Measurements from ENCODE around the gene RPS27L.

The RPS27L gene

DNA sequence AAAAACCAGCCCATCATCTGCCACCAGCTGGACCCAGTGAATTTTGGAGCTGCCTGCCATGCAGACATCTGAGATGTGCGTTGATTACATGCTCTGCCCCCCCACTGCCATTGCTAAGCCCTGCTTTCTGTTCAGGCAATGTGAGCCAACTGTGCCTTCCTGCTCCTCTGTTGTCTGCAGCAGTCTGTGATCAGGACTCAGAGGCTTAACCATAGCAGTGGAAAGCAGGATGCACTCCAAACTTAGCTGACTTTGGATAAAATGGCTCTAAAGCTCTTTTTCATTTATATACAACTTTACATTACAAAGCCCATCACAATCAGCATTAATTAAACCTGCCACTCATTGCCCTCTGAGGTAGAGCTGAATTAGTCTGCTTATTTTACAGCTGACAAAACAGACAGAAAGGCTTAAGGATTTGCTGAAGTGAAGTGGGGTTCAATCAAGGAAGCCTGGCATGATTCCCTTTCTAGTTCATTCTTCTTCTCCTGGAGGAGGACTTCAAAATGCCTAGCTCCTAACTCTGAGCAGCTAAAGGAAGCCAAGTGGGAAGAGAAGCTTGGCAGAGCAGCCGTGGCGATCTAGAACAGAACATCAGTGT, 15.7 kb upstream of the RPS27L start:
- H3F3A ChIP-seq (ENCODE audit: insufficient read depth, low read length), result no peaks in the 10 kb centered on the region
- H3K4me2 ChIP-seq (ENCODE audit: low read length), result no peak overlapping the region
- H3K9me3 ChIP-seq (ENCODE audit: low read length), result no peaks in the 10 kb centered on the region
- no peaks in the 10 kb centered on the region for H4K20me1 ChIP-seq (ENCODE audit: insufficient read depth, low read length)
- H2AFZ ChIP-seq (ENCODE audit: low read length), result no peak overlapping the region
- H3K9me2 ChIP-seq (ENCODE audit: low read depth, low read length), result no peaks in the 10 kb centered on the region
- no peaks in the 10 kb centered on the region for H3K79me2 ChIP-seq (ENCODE audit: insufficient read depth, low read length)
- no peaks in the 10 kb centered on the region for H3K36me3 ChIP-seq (ENCODE audit: insufficient read depth, low read length)
- H3K27ac ChIP-seq (ENCODE audit: low read depth, low read length, poor library complexity, severe bottlenecking), result no peak overlapping the region
- no peak overlapping the region for H3K4me3 ChIP-seq (ENCODE audit: low read depth, low read length, poor library complexity, severe bottlenecking)
- H3K4me1 ChIP-seq (ENCODE audit: insufficient read depth, low read length, severe bottlenecking), result no peaks in the 10 kb centered on the region
- TF ChIP-seq EZH2 (IDR thresholded peaks at IDR 0.05; ENCODE audit: borderline replicate concordance, low read length), result no peak
- TF ChIP-seq, protein P1, sequence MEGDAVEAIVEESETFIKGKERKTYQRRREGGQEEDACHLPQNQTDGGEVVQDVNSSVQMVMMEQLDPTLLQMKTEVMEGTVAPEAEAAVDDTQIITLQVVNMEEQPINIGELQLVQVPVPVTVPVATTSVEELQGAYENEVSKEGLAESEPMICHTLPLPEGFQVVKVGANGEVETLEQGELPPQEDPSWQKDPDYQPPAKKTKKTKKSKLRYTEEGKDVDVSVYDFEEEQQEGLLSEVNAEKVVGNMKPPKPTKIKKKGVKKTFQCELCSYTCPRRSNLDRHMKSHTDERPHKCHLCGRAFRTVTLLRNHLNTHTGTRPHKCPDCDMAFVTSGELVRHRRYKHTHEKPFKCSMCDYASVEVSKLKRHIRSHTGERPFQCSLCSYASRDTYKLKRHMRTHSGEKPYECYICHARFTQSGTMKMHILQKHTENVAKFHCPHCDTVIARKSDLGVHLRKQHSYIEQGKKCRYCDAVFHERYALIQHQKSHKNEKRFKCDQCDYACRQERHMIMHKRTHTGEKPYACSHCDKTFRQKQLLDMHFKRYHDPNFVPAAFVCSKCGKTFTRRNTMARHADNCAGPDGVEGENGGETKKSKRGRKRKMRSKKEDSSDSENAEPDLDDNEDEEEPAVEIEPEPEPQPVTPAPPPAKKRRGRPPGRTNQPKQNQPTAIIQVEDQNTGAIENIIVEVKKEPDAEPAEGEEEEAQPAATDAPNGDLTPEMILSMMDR (IDR thresholded peaks at IDR 0.05; ENCODE audit: low read length), result no peak
- H3K27me3 ChIP-seq (ENCODE audit: insufficient read depth, low read length), result no peaks in the 10 kb centered on the region
- no peak overlapping the region for H3K9ac ChIP-seq (ENCODE audit: low read length)

DNA sequence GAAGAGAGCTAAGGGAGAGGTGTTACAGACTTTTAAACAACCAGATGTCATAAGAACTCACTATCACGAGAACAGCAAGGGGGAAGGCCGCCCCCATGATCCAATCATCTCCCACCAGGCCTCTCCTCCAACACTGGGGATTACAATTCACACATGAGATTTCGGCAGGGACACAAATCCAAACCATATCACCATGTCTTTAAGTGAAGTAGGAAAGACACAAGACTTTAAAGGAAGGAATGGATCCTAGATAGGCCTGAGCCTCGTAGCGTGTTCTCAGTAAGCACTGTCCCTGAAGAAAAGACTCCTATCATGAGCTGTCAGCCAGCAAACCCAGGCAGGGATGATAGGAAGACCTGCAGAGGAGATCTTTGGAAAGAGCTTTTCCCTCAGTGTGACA, 15.1 kb upstream of the RPS27L start:
- Histone ChIP-seq H3K9me3 (ENCODE audit: low read length) (no peaks in the 10 kb centered on the region), H3K36me3 (ENCODE audit: insufficient read depth, low read length) (no peaks in the 10 kb centered on the region), H3K9ac (ENCODE audit: low read length) (no peak overlapping the region), H3K9me2 (ENCODE audit: low read depth, low read length) (no peaks in the 10 kb centered on the region), H3K4me3 (ENCODE audit: low read depth, low read length, poor library complexity, severe bottlenecking) (no peak overlapping the region), H3F3A (ENCODE audit: insufficient read depth, low read length) (no peaks in the 10 kb centered on the region), H3K27ac (ENCODE audit: low read depth, low read length, poor library complexity, severe bottlenecking) (no peak overlapping the region), H3K4me2 (ENCODE audit: low read length) (no peak overlapping the region), H3K4me1 (ENCODE audit: insufficient read depth, low read length, severe bottlenecking) (no peaks in the 10 kb centered on the region), H3K27me3 (ENCODE audit: insufficient read depth, low read length) (no peaks in the 10 kb centered on the region), H4K20me1 (ENCODE audit: insufficient read depth, low read length) (no peaks in the 10 kb centered on the region), H3K79me2 (ENCODE audit: insufficient read depth, low read length) (no peaks in the 10 kb centered on the region), H2AFZ (ENCODE audit: low read length) (no peak overlapping the region)
- TF ChIP-seq, protein P1 (IDR thresholded peaks at IDR 0.05; ENCODE audit: low read length), result no peak
- TF ChIP-seq EZH2 (IDR thresholded peaks at IDR 0.05; ENCODE audit: borderline replicate concordance, low read length), result no peak

DNA sequence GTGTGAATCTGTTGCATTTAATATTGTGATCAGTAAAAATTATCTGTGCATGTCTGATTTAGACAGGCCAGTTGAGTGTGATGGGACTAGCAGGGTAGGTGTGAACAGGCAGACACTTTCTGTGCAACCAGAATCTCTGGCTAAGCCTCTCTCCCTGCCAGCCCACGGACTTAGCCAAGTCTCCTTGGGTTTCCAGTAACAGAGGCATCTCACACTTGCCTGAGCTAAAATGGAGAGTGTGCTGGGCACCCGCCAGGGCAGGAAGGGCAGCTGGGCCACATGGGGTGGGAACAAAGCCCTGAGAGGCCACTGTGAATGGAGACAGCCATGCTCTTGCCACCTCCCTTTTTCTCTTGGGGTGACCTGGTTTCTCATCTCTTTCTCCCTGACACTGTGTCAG, 12.5 kb upstream of the RPS27L start:
- Histone ChIP-seq H3K79me2 (ENCODE audit: insufficient read depth, low read length) (no peaks in the 10 kb centered on the region), H3F3A (ENCODE audit: insufficient read depth, low read length) (no peaks in the 10 kb centered on the region), H2AFZ (ENCODE audit: low read length) (no peak overlapping the region), H4K20me1 (ENCODE audit: insufficient read depth, low read length) (no peaks in the 10 kb centered on the region), H3K4me1 (ENCODE audit: insufficient read depth, low read length, severe bottlenecking) (no peaks in the 10 kb centered on the region), H3K27ac (ENCODE audit: low read depth, low read length, poor library complexity, severe bottlenecking) (no peak overlapping the region), H3K9ac (ENCODE audit: low read length) (no peak overlapping the region), H3K4me2 (ENCODE audit: low read length) (no peak overlapping the region), H3K4me3 (ENCODE audit: low read depth, low read length, poor library complexity, severe bottlenecking) (no peak overlapping the region), H3K9me2 (ENCODE audit: low read depth, low read length) (no peaks in the 10 kb centered on the region), H3K27me3 (ENCODE audit: insufficient read depth, low read length) (no peaks in the 10 kb centered on the region), H3K36me3 (ENCODE audit: insufficient read depth, low read length) (no peaks in the 10 kb centered on the region), H3K9me3 (ENCODE audit: low read length) (no peaks in the 10 kb centered on the region)
- TF ChIP-seq, protein P1 (IDR thresholded peaks at IDR 0.05; ENCODE audit: low read length), result no peak
